Myometrial cell (primary cell): Measurements from ENCODE around the gene KRT71. TPM values are rescaled to one million over a fixed set of nuclear protein-coding genes. Genes with fewer than 3 reads are reported as not detected.

Source experiments
- total RNA-seq: library from RNA; depleted of rRNA; stranded (reverse); fragments of >200 nt; gene quantifications from 2 replicates; pipeline ENCODE4 v1.2.3, GENCODE V29; 2015

The KRT71 gene
- total RNA-seq: not detected in 2 replicates

GRCh38 chr12:52552681-52553195 lies at the start of gene KRT71:
KRT71 (minus strand) TSS chr12:52553145; CDS start chr12:52553077, 68 bp downstream.

DNA sequence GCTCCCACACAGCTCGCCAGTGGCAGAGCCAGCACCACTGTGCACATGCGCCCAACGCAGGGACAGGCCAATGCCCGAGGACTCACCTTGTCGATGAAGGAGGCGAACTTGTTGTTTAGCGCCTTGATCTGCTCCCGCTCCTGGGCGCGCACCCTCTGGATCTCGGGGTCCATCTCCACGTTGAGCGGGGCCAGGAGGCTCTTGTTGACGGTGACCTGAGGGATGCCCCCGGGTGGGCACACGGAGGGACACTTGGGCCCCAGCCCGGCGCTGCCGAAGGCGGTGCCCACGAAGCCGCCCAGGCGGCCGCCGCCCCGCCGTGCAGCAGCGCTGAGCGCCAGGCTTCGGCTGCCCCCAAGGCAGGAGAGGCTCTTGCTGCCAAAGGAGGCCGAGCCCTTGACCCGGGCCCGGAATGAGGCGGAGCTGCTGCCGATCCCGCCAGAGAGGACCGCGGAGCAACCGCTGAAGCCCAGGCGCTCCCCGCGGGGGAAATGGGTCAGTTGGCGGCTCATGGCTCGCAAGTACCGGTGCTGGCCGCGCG lies 48.1 kb upstream of the KRT71 start, which contains the start of gene KRT72:
Gene KRT72 (minus strand): TSS at position 523 of the 541 bp plus-strand sequence. CDS start 11 bp downstream, at position 512.

GRCh38 chr12:52573743-52574142 lies 20.8 kb upstream of the KRT71 start, which contains the start of gene KRT74:
KRT74 (minus strand) TSS chr12:52573843; CDS start chr12:52573777, 66 bp downstream.

DNA sequence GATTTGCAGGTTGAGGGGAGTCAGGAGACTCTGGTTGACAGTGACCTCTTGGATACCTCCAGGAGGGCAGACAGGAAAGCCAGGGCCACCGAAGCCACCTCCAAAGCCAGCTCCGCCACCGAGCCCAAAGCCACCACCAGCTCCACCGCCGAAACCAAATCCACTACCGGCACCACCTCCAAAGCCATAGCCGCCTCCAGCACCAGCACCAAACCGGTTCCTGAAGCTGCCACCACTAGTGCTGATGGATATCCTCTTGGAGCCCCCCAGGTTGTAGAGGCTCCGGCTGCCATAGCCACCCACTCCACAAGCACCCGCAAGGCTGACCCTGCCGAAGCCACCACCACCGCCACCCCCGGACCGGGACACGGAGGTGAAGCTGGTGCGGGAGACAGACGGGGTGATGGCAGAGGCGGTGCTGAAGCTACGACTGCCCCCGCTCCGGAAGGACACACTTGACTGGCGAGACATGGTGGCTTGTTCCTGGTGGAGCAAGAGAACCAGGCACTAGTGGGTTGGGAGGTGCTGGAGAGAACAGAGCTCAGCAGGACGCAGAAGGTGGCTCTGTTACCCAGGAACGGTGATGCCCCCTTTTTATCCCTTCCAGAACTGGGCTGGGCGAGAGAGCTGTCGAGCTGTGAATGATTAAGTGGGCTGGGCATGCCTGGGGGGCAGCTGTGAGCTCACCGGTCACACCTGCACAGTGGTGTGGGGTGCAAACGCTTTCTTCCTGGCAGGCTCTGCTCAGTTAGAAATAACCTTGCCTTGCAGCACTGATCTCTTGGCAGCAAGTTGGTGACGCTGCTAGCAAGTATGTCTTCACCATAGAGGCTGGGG lies 32.9 kb downstream of the KRT71 start, which contains the start of gene KRT5:
Gene KRT5 (minus strand): TSS at position 569 of the 837 bp plus-strand sequence. CDS start 98 bp downstream, at position 471.

Other genes with a start within 250 kb of the KRT71 start
- not detected in 2 replicates for gene KRT83, start 231.7 kb downstream of the KRT71 start, total RNA-seq
- gene KRT85, start 185.7 kb downstream of the KRT71 start, total RNA-seq: not detected in 2 replicates
- not detected in 2 replicates for gene KRT84, start 167.5 kb downstream of the KRT71 start, total RNA-seq
- gene KRT82, start 146.8 kb downstream of the KRT71 start, total RNA-seq: not detected in 2 replicates
- not detected in 2 replicates for gene KRT75, start 118.8 kb downstream of the KRT71 start, total RNA-seq
- gene KRT6B, start 101.0 kb downstream of the KRT71 start, total RNA-seq: not detected in 2 replicates
- gene KRT6C, start 79.3 kb downstream of the KRT71 start, total RNA-seq: not detected in 2 replicates
- gene KRT6A, start 59.9 kb downstream of the KRT71 start, total RNA-seq: not detected in 2 replicates
- not detected in 2 replicates for gene KRT5, start 32.8 kb downstream of the KRT71 start, total RNA-seq
- gene KRT74, start 20.7 kb upstream of the KRT71 start, total RNA-seq: not detected in 2 replicates
- gene KRT72, start 48.3 kb upstream of the KRT71 start, total RNA-seq: not detected in 2 replicates
- not detected in 2 replicates for gene KRT73, start 65.4 kb upstream of the KRT71 start, total RNA-seq
- not detected in 2 replicates for gene KRT2, start 99.1 kb upstream of the KRT71 start, total RNA-seq
- not detected in 2 replicates for gene KRT1, start 127.3 kb upstream of the KRT71 start, total RNA-seq
- not detected in 2 replicates for gene KRT77, start 150.4 kb upstream of the KRT71 start, total RNA-seq
- not detected in 2 replicates for gene KRT76, start 224.2 kb upstream of the KRT71 start, total RNA-seq
- gene KRT3, start 243.0 kb upstream of the KRT71 start, total RNA-seq: not detected in 2 replicates